GM19468 (cell line): ENCODE measurements around the gene AACS.

ENCODE experiments used
- ATAC-seq: cut with Tn5 transposase; IDR thresholded peaks from one replicate; pipeline ENCODE4 v1.9.1; 2021; ENCODE audit warnings: mild to moderate bottlenecking, moderate library complexity, moderate number of reproducible peaks; ENCODE audit not compliant: unreplicated experiment; ENCODE audit errors: extremely low read depth

The AACS gene

DNA sequence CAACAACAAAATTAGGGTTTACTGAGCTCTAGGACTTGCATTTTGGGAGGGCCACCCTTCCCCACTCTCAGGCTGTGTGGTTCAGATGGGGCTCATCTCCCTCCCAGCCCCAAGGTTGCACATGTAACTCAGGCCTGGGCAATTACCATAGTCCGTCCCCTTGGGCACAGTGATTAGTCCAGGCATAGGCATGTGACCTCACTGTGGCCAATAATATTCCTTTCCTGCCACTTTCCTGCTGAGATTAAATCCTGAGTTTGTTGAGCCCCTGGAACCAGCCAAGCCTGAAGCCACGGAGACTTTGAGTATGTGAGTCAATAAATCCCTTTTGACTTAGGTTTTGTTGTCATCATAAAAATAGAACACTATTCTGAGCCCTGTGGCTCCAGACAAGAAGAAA lies 113.0 kb downstream of the AACS start:
- no peak for ATAC-seq

- ATAC-seq: no peak
Measured at GRCh38 chr12:125180144-125180543, 114.9 kb downstream of the AACS start.

DNA sequence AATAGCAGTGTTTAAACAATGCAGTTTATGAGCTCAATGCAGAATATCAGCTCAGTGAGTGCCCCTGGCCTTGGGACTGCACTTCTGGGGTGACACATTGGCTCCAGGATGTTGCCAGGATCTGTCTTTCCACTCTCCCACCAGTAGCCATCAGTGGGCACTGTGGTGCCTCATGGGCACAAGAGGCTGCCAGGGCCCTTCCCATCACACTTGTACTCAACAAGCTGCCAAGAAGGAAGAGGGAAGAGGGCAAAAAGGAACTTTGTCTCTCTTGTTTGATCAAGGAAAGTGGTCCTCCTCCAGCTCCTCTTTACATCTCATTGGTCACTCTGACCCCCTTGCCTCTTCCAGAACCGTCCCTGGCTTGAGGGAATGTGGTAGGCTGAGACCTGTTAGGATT lies 115.9 kb downstream of the AACS start:
- ATAC-seq: no peak

GRCh38 chr12:125183187-125184067 lies 118.2 kb downstream of the AACS start:
- ATAC-seq: peak; percentile 79

DNA sequence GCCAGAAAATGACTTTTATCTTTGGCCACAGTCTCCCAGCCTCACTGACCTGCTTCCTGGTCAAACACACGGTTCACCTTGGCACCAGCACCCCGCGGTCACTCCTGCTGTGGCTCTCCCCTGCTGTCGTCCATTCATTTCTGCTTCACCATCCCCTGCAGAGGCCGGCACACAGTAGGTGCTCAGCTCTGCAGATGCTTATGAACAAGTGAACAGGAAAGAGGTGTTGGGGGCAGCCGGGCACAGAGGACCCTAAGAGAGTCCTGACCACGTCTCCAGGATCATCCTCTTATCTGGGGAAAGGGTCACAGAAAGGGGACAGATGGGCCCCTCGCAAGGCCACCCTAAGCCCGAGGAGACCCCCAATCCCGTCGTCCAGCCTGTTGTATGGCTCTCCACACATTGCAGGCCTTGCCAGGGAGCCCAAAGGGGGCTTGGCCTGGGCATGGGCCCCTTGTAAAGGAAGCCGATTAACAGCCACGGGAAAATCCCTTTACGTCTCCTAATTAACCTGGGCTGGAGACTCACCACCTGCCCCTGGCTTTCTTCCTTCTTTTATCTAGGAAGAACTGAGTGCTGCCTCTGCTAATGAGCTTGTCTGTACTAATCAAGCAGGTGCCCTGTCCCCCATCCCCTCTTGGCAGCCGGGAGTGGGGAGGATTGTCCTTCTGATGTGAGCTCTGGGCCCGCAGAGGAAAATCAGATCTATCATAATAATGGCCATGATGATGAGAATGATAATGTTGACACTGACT lies 119.2 kb downstream of the AACS start:
- ATAC-seq: no peak

DNA sequence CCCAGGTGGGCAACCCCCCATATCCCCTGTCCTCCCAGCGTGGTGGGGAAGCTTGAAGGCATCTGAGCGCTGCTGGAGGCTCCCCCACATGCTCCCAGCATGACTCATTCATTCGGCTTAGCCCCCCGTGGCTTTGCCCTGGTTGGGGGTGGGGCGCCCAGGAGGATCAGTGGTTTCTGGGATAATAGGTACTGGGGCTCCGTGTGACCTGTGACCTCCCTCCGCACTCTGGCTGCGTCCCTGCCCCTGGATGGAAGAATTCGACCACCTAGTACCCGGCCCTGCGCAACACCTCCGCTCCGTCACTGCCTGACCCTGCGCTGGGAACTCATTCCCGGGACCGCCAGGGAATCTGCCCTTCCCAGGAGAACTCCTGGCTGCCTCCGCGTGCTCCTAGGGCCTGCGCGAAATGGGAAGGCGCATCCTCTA lies 120.1 kb downstream of the AACS start:
- ATAC-seq: no peak

- peak; percentile 38 for ATAC-seq
Measured at GRCh38 chr12:125185740-125186470, 120.7 kb downstream of the AACS start, which contains the start of gene TMEM132B. TSS of gene TMEM132B (plus strand) at chr12:125186386.

GRCh38 chr12:125186471-125187147 lies 121.4 kb downstream of the AACS start:
- ATAC-seq: no peak

DNA sequence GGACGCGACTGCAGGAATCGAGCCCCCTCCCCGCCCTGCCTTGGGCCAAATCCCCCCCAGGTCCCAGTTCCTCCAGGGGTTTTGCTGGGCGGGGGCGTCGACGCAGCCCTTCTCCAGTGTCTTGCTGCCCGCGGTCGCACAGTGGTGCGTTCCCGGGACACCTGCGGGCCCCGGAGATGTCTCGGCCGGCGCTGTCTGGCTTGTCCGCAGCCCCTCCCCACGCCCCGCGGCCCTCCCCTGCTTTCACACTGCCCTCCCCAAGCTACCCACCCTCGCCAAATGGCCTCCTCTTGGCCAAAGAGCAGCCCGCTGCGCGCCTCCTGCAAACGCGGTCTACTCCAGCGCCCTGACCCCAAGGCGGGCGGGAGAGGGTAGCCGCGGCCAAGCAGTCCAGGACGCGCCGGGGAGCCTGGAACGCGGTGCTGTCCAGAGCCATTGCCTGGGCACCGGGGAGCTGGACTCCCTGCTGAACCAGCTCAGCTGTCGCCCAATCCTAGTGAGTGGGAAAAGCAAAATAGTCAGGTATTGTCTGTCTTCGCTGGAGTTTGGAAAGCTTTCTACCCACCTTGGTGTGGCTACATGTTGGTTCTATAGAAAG lies 122.0 kb downstream of the AACS start:
- no peak for ATAC-seq

- no peak for ATAC-seq
Measured at GRCh38 chr12:125187780-125188741, 122.8 kb downstream of the AACS start.

DNA sequence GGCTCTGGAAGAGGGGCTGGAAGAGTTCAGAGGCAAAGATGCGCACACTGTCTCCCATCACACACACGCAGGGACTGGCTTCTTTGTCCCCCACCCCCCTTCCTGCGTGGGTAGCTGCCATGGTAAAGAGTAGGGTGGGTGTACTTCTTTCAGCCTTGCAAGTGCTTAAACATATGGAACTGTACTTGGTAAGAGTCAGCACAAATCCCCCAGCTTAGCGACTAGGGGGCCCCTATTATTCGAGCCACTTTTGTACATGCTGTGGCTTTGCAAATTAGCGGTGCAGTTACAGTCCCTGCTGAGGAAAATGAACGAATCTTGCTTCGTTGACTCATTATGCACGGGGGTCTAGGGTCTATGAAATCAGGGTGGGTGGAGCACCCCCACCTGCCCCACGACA lies 123.8 kb downstream of the AACS start:
- no peak for ATAC-seq

GRCh38 chr12:125189502-125189901 lies 124.3 kb downstream of the AACS start:
- no peak for ATAC-seq

- no peak for ATAC-seq
Measured at GRCh38 chr12:125191361-125192087, 126.3 kb downstream of the AACS start.

GRCh38 chr12:125192690-125193221 lies 127.5 kb downstream of the AACS start:
- ATAC-seq: no peak
